Brain microvascular endothelial cell (primary cell): ENCODE data around the gene LCN9.

ENCODE experiments used
- DNase-seq: peaks from one replicate; pipeline ENCODE4 v3.0.0-alpha.2; 2020
- H3K27ac ChIP-seq: fragments of 250-450 bp; sonication (Bioruptor Pico); 2 replicates; pipeline ENCODE4 v1.5.1; 2020; ENCODE audit warnings: mild to moderate bottlenecking, moderate library complexity
- H3K27me3 ChIP-seq: fragments of 250-450 bp; sonication (Bioruptor Pico); replicated peaks from 2 replicates; pipeline ENCODE4 v1.5.1; 2020; ENCODE audit warnings: mild to moderate bottlenecking
- H3K36me3 ChIP-seq: fragments of 250-450 bp; sonication (Bioruptor Pico); replicated peaks from 2 replicates; pipeline ENCODE4 v1.5.1; 2020; ENCODE audit warnings: mild to moderate bottlenecking
- H3K4me3 ChIP-seq: 2 replicates; pipeline ENCODE4 v1.5.1; 2011; ENCODE audit warnings: low read depth, mild to moderate bottlenecking, control low read depth, low read length, moderate library complexity
- in situ Hi-C: cut with HindIII; loops from 2 replicates; pipeline ENCODE4 v1.10.0; 2017; ENCODE audit warnings: low sequenced_read_pairs, low pct_ligation_motif_present
- TF ChIP-seq, protein P1 (sequence below): IDR thresholded peaks from 2 replicates; pipeline ENCODE4 v1.5.1; 2011; ENCODE audit warnings: low read depth, mild to moderate bottlenecking, moderate library complexity, low read length, control low read depth, inconsistent platforms; ENCODE audit errors: missing control alignments

LCN9 gene

DNA sequence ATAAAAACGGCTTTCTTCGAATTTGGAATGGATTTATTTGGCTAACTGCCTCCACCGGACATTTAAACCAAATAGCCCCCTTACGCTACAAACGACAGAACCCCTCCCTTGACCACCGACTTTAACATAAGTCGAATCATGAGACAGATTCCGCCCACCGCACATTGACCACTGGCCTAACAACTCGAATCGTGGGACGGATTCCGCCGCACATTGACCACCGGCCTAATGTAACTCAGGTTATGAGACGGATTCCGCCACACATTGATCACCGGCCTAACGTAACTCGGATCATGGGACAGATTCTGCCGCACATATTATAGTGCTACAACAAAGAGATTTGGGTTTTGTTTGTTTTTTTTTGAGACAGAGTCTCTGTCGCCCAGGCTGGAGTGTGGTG, 2.7 kb upstream of the LCN9 start:
- no peak overlapping the region for H3K4me3 ChIP-seq
- H3K36me3 ChIP-seq, result no peaks in the 10 kb centered on the region
- in situ Hi-C loops, result no loop called here
- no peak overlapping the region for H3K27ac ChIP-seq
- no peak for DNase-seq
- no peaks in the 10 kb centered on the region for H3K27me3 ChIP-seq
- TF ChIP-seq, protein P1, sequence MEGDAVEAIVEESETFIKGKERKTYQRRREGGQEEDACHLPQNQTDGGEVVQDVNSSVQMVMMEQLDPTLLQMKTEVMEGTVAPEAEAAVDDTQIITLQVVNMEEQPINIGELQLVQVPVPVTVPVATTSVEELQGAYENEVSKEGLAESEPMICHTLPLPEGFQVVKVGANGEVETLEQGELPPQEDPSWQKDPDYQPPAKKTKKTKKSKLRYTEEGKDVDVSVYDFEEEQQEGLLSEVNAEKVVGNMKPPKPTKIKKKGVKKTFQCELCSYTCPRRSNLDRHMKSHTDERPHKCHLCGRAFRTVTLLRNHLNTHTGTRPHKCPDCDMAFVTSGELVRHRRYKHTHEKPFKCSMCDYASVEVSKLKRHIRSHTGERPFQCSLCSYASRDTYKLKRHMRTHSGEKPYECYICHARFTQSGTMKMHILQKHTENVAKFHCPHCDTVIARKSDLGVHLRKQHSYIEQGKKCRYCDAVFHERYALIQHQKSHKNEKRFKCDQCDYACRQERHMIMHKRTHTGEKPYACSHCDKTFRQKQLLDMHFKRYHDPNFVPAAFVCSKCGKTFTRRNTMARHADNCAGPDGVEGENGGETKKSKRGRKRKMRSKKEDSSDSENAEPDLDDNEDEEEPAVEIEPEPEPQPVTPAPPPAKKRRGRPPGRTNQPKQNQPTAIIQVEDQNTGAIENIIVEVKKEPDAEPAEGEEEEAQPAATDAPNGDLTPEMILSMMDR, result no peak

DNA sequence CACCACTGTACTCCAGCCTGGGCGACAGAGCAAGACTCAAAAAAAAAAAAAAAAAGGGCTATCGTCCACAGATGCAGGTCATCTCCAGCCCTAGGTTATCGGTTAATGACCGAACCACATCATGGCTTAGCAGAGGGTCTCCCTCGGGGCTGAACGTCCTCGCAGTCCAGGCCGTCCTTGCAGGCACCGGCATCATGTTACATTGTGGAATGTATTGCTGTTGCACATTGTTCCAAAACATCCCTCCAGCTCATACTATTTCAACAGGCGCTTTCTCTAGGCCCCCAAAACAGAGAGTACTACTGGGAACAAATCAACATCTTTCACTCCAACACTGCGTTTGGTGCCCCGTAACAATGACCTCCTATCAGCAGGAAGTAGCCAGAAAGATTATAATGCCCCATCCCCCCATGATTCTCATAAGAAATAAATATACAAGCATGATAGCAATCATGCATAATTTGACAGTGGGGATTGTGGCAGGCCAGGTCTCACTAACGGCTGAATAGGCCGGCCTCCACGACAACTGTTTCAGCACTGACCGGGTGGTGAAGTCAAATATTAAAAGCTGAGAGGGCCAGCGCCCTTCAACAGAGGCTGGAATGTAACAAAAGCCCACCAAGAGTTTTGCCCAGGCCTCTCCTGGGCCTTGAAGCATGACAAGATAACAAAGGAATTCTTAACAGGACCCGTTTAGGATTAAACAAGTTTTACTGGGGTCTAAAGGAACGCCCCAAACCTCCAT, 1.1 kb upstream of the LCN9 start:
- Histone ChIP-seq H3K36me3 (no peaks in the 10 kb centered on the region), H3K4me3 (no peak overlapping the region), H3K27ac (no peak overlapping the region), H3K27me3 (no peaks in the 10 kb centered on the region)
- DNase-seq, result no peak
- TF ChIP-seq, protein P1, result no peak
- in situ Hi-C loops, result no loop called here

DNA sequence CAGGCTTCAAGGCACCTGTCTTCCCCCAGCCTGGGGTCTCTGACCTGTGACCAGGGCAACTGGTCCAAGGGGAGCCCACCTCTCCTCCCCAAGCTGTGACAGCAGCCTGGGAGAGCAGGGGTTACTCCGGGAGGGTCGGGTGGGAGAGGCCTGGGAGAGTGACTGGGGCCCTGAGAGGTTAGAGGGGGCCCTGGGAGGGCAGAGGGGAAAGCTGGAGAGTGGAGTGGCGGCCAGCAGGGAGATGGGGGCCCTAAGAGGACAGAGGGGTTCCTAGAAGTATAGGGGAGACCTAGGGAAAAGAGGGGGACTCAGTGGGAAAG, 302 bp downstream of the LCN9 start:
- DNase-seq, result no peak
- no peak overlapping the region for H3K4me3 ChIP-seq
- TF ChIP-seq, protein P1, result no peak
- H3K36me3 ChIP-seq, result no peaks in the 10 kb centered on the region
- no peak overlapping the region for H3K27ac ChIP-seq
- in situ Hi-C loops, result no loop called here
- H3K27me3 ChIP-seq, result no peaks in the 10 kb centered on the region

DNA sequence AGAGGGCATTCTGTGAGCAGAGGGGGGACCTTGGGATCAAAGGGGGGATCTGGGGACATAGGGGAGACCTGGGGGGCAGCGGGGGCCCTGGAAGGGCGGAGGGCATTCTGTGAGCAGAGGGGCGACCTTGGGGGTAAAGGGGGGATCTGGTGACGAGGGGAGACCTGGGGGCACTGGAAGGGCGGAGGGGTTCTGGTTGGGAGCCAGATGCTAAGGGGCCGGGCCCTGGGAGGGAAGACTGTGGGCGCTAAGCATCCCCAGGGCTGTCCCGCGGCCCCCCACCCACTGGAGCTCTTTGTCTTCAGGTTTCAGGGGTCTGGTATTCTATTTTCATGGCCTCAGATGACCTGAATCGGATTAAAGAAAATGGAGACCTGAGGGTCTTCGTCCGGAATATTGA, 748 bp downstream of the LCN9 start:
- Histone ChIP-seq H3K27ac (no peak overlapping the region), H3K27me3 (no peaks in the 10 kb centered on the region), H3K4me3 (no peak overlapping the region), H3K36me3 (no peaks in the 10 kb centered on the region)
- DNase-seq, result no peak
- in situ Hi-C loops, result no loop called here
- TF ChIP-seq, protein P1, result no peak

DNA sequence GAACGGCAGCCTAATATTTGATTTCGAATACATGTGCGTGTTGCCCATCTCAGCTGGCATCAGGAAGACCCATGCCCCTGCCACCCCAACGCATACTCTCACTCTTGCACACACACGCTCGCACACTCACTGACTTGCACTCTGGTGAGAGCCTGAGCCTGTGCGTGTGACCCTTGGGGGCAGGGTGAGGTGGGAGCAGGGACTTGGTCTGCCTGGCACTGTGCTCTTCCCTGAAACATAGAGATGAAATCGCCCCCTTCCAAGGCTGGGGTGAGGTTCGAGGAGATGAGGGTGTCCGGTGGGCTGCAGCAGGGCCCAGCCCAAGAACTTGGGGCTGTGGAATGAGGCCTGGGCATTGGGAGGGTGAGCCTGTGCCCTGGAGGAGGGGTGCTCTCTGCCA, 1.2 kb downstream of the LCN9 start:
- Histone ChIP-seq H3K4me3 (no peak overlapping the region), H3K36me3 (no peaks in the 10 kb centered on the region), H3K27me3 (no peaks in the 10 kb centered on the region), H3K27ac (no peak overlapping the region)
- in situ Hi-C loops, result no loop called here
- no peak for DNase-seq
- TF ChIP-seq, protein P1, result no peak
